ENCODE data around the gene DGKI.

Gene DGKI

DNA sequence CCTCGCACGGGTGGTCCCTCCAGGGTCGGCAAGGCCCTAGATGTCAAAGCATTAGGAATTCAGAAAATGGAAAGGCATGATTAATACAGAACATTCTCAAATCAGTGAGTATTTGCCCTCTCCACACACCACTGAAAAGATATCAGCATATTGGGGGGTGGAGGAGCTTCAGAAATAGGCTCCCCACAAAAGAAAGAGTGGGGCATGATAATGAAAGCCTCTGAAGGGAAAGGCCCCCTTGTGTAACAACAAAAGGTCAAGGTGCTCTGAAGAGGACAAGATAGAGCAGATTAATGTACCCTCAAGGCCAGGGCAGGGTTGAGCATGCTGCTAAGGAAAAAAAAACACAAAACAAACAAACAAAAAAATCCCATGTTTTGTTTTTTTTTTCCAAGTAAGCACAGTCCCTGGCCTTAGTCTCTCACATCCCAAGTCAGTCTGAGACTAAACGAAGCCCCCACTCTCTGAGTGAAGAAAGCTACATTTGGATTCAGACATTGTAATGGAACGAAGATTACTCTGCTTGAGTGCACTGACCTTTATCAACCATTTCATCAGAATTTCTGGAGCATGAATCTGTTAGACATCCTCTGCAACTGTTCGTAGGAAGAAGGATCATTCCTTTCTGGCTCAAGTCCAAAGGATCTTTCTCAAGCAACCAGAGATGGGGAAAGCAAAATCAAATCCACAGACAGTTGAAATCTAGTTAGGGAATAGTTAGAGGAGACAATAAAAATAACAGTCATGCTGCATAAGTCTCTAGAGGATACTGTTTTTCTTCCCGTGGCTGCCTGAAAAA lies 27.4 kb upstream of the DGKI start:
- peak; percentile 87 for DNase-seq (ENCODE audit: low read depth, low spot score)
- no peak overlapping the region for H3K4me3 ChIP-seq (ENCODE audit: low read depth, low read length)
- TF ChIP-seq, protein P1, sequence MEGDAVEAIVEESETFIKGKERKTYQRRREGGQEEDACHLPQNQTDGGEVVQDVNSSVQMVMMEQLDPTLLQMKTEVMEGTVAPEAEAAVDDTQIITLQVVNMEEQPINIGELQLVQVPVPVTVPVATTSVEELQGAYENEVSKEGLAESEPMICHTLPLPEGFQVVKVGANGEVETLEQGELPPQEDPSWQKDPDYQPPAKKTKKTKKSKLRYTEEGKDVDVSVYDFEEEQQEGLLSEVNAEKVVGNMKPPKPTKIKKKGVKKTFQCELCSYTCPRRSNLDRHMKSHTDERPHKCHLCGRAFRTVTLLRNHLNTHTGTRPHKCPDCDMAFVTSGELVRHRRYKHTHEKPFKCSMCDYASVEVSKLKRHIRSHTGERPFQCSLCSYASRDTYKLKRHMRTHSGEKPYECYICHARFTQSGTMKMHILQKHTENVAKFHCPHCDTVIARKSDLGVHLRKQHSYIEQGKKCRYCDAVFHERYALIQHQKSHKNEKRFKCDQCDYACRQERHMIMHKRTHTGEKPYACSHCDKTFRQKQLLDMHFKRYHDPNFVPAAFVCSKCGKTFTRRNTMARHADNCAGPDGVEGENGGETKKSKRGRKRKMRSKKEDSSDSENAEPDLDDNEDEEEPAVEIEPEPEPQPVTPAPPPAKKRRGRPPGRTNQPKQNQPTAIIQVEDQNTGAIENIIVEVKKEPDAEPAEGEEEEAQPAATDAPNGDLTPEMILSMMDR (IDR thresholded peaks at IDR 0.05; ENCODE audit: low read depth, low read length), result no peak
- in situ Hi-C loops (cut with HindIII; ENCODE audit: low sequenced_read_pairs), result no loop called here

DNA sequence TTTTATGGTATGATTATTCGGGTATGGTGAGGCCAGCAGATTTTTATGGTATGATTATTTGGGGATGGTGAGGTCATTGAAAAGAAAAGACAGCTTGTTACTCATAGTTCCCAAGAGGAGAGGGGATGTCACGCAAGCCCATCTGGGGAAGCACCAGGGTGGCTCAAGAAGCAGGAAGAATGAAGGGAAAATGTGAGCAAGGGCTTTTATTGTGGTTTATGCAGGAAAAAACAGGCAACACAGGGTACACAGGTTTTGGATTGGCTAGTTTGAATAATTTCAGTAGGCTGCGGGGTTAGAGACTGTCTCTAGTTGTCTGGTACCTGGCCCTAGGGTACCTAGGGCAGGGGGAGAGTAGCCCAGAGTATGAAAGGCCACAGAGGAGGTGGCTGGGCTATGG lies 26.8 kb upstream of the DGKI start:
- H3K4me3 ChIP-seq (ENCODE audit: low read depth, low read length), result no peak overlapping the region
- peak; percentile 77 for DNase-seq (ENCODE audit: low read depth, low spot score)
- TF ChIP-seq, protein P1 (IDR thresholded peaks at IDR 0.05; ENCODE audit: low read depth, low read length), result no peak
- in situ Hi-C loops (cut with HindIII; ENCODE audit: low sequenced_read_pairs), result no loop called here

DNA sequence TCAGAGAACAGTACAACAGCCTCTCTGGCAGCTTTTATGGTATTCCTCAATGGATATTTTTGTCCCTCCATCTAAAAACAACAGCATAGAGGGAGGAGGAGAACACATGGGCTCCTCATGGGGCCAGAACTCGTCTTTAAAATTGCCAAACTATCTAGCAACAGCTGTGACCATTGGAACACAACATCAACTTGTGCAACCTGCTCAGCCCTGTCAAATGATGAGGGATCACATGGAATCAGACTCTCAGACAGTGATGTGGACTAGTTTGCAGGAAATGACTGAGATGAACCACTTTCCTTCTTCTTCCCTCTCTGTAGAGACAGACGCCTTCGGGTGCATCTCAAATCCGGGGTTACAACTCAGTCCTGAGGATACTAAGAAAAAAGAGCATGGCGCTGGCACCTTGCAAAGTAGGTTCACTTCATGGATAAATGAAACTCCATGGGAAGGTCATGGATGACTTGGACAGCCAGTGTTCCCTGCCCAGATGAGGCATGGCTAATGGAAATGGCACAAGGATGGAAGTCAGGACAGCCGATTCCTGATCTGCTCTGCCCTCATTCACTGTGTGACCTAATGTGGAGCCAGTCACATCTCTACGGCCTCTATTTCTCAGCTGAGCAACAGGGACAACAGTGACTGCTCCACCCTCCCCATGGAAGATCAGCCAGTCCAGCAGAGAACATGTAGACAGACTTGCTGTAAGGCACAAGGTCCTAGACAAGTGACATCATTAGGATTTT lies 24.6 kb upstream of the DGKI start:
- no peak for DNase-seq (ENCODE audit: low read depth, low spot score)
- TF ChIP-seq, protein P1 (IDR thresholded peaks at IDR 0.05; ENCODE audit: low read depth, low read length), result no peak
- H3K4me3 ChIP-seq (ENCODE audit: low read depth, low read length), result no peak overlapping the region
- in situ Hi-C loops (cut with HindIII; ENCODE audit: low sequenced_read_pairs), result no loop called here

DNA sequence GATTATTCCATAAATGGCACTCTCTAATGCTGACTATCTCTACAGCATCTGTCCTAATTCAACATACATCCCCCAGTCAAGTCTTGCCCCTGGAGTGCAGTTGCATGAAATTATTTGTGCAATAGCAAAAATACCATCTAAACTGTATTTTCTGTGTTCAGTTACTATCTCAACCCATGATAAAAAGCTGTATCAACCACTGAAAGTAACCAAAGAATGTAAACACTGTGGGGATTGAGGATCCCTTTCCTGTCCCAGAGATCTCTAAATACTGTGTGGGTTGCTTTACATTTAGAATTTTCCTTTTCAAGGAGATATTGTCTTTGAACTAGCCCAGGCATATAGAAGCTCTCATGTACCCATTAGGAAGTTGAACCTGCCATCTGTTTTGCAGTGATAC lies 23.9 kb upstream of the DGKI start:
- in situ Hi-C loops (cut with HindIII; ENCODE audit: low sequenced_read_pairs), result no loop called here
- H3K4me3 ChIP-seq (ENCODE audit: low read depth, low read length), result no peak overlapping the region
- no peak for DNase-seq (ENCODE audit: low read depth, low spot score)
- TF ChIP-seq, protein P1 (IDR thresholded peaks at IDR 0.05; ENCODE audit: low read depth, low read length), result no peak

DNA sequence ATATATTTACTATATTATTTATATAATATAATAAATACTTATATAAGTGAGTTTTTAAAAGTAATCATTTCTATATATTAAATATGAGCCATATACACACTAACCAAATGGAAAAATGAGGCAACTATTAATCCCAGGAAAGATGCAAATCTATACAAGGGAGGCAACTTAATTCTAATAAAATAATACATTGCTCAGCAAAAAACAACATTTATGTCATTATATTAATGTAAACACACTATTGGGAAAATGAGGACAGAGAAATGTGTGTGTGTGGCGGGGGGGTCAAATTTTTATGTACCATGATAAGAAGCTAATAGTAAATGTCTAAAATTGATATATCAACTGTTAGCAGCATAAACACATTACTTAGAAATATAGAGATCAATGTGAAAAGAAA lies 23.3 kb upstream of the DGKI start:
- DNase-seq (ENCODE audit: low read depth, low spot score), result no peak
- in situ Hi-C loops (cut with HindIII; ENCODE audit: low sequenced_read_pairs), result no loop called here
- TF ChIP-seq, protein P1 (IDR thresholded peaks at IDR 0.05; ENCODE audit: low read depth, low read length), result no peak
- H3K4me3 ChIP-seq (ENCODE audit: low read depth, low read length), result no peak overlapping the region

DNA sequence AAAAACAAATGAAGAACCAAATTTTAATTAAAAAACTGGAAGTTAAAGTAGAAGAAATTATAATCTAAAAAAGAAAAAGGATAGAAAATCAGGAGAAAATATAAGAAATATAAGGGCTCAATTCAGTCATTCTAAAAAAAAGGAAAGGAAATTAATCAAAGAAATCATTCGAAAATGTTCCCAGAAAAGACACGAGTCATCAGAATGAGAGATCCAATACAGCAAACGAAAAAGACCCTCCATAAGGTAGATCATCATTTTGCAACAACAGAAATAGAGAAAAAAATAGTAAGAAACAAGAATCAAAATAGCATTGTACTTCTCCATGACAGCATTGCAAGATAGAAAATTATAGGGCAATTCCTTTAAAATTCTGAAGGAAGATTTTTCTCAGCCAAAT lies 22.5 kb upstream of the DGKI start:
- in situ Hi-C loops (cut with HindIII; ENCODE audit: low sequenced_read_pairs), result no loop called here
- DNase-seq (ENCODE audit: low read depth, low spot score), result no peak
- TF ChIP-seq, protein P1 (IDR thresholded peaks at IDR 0.05; ENCODE audit: low read depth, low read length), result no peak
- H3K4me3 ChIP-seq (ENCODE audit: low read depth, low read length), result no peak overlapping the region

All from astrocyte of the spinal cord (primary cell).